ENCODE measurements around the gene BPIFB6.

GRCh38 chr20:32990426-32990825 is 41.0 kb upstream of the BPIFB6 start:
- TF ChIP-seq RAD21 (IDR thresholded peaks at IDR 0.05; ENCODE audit: low read depth) (no peak), TEAD4 (IDR thresholded peaks at IDR 0.05) (no peak), REST (IDR thresholded peaks at IDR 0.05; ENCODE audit: low read depth) (no peak), YY1 (IDR thresholded peaks at IDR 0.05; ENCODE audit: low read depth) (no peak), TCF12 (IDR thresholded peaks at IDR 0.05; ENCODE audit: low read depth) (no peak)
